WTC11 (cell line): ENCODE data around the gene KLF7. TPM values are rescaled to one million over a fixed set of nuclear protein-coding genes. Genes with fewer than 3 reads are reported as not detected.
A peak's percentile ranks its signal among the peaks of the same experiment; 100 is the strongest.

Experiments used
- ATAC-seq: fragments of 200-7000 bp; cut with Tn5 transposase; 2 replicates; pipeline ENCODE4 v1.10.0; 2021; ENCODE audit warnings: mild to moderate bottlenecking, moderate library complexity
- CTCF ChIA-PET: fragments of 300-600 bp; sonication (Branson Sonifier 250); formaldehyde crosslinking; loops from one replicate; lab custom pipeline; 2021; ENCODE audit warnings: antibody characterized with exemption; lab: Charles Lee
- POLR2A ChIA-PET: fragments of 350-600 bp; sonication (Branson Sonifier 250); formaldehyde crosslinking; loops from one replicate; lab custom pipeline; 2021; ENCODE audit warnings: antibody characterized with exemption; lab: Charles Lee
- DNase-seq: peaks from one replicate; pipeline ENCODE4 v3.0.0; 2021; ENCODE audit warnings: low spot score
- H3K27ac Mint-ChIP-seq: 2 replicates; pipeline ENCODE4 v1.8.0; 2021; ENCODE audit warnings: mixed read lengths
- H3K27me3 Mint-ChIP-seq: 2 replicates; pipeline ENCODE4 v1.8.0; 2021; ENCODE audit warnings: low read depth, mild to moderate bottlenecking, moderate library complexity, mixed read lengths
- H3K36me3 Mint-ChIP-seq: 2 replicates; pipeline ENCODE4 v1.8.0; 2021; ENCODE audit warnings: mixed read lengths
- H3K4me1 Mint-ChIP-seq: 2 replicates; pipeline ENCODE4 v1.8.0; 2022; ENCODE audit warnings: mixed read lengths
- H3K4me3 Mint-ChIP-seq: 2 replicates; pipeline ENCODE4 v1.8.0; 2021; ENCODE audit warnings: mild to moderate bottlenecking, moderate library complexity, mixed read lengths
- H3K9me3 Mint-ChIP-seq: 2 replicates; pipeline ENCODE4 v1.8.0; 2021; ENCODE audit warnings: mixed read lengths
- ARID4B ChIP-seq: sonication (generic); formaldehyde crosslinking; IDR thresholded peaks from 2 replicates; pipeline ENCODE4 v1.8.0; 2023; ENCODE audit warnings: missing genetic modification reagents, mild to moderate bottlenecking, borderline replicate concordance
- ATF3 ChIP-seq: sonication (generic); formaldehyde crosslinking; conservative IDR thresholded peaks from 2 replicates; pipeline ENCODE4 v1.8.1; 2022; ENCODE audit warnings: mild to moderate bottlenecking, missing genetic modification reagents
- E2F4 ChIP-seq: sonication (generic); formaldehyde crosslinking; IDR thresholded peaks from 2 replicates; pipeline ENCODE4 v1.8.1; 2022; ENCODE audit warnings: low read depth, mild to moderate bottlenecking, moderate library complexity, missing genetic modification reagents, borderline replicate concordance
- ELF4 ChIP-seq: sonication (generic); formaldehyde crosslinking; IDR thresholded peaks from 2 replicates; pipeline ENCODE4 v1.8.1; 2022; ENCODE audit warnings: low read depth, mild to moderate bottlenecking, moderate library complexity, missing genetic modification reagents
- ERG ChIP-seq: fragments of 250-450 bp; sonication (Bioruptor Pico); IDR thresholded peaks from 2 replicates; pipeline ENCODE4 v1.8.0; 2021; ENCODE audit warnings: mild to moderate bottlenecking
- ETV6 ChIP-seq: sonication (generic); formaldehyde crosslinking; IDR thresholded peaks from 2 replicates; pipeline ENCODE4 v1.8.1; 2022; ENCODE audit warnings: mild to moderate bottlenecking, missing genetic modification reagents
- IRF1 ChIP-seq: sonication (generic); formaldehyde crosslinking; IDR thresholded peaks from 2 replicates; pipeline ENCODE4 v1.8.0; 2023; ENCODE audit warnings: missing genetic modification reagents
- JUN ChIP-seq: sonication (generic); formaldehyde crosslinking; IDR thresholded peaks from 2 replicates; pipeline ENCODE4 v1.8.0; 2023; ENCODE audit warnings: mild to moderate bottlenecking, missing genetic modification reagents
- NFATC4 ChIP-seq: fragments of 250-450 bp; sonication (Bioruptor Pico); IDR thresholded peaks from 2 replicates; pipeline ENCODE4 v1.9.0; 2021; ENCODE audit warnings: mild to moderate bottlenecking
- NR3C1 ChIP-seq: sonication (generic); formaldehyde crosslinking; conservative IDR thresholded peaks from 2 replicates; pipeline ENCODE4 v1.8.1; 2023; ENCODE audit warnings: low read depth, mild to moderate bottlenecking, missing genetic modification reagents
- OVOL2 ChIP-seq: fragments of 250-450 bp; sonication (Bioruptor Pico); IDR thresholded peaks from 2 replicates; pipeline ENCODE4 v1.9.0; 2021; ENCODE audit warnings: mild to moderate bottlenecking, borderline replicate concordance
- PRRX2 ChIP-seq: fragments of 250-450 bp; sonication (Bioruptor Pico); IDR thresholded peaks from 2 replicates; pipeline ENCODE4 v1.8.0; 2021; ENCODE audit warnings: mild to moderate bottlenecking
- SMAD3 ChIP-seq: sonication (generic); formaldehyde crosslinking; IDR thresholded peaks from 2 replicates; pipeline ENCODE4 v1.8.0; 2022; ENCODE audit warnings: missing genetic modification reagents, mild to moderate bottlenecking, borderline replicate concordance
- TEAD1 ChIP-seq: sonication (generic); formaldehyde crosslinking; IDR thresholded peaks from 2 replicates; pipeline ENCODE4 v1.8.0; 2022; ENCODE audit warnings: mild to moderate bottlenecking, missing genetic modification reagents
- ZBTB43 ChIP-seq: sonication (generic); formaldehyde crosslinking; IDR thresholded peaks from 2 replicates; pipeline ENCODE4 v1.8.1; 2023; ENCODE audit warnings: mild to moderate bottlenecking, missing genetic modification reagents
- ZNF281 ChIP-seq: sonication (generic); formaldehyde crosslinking; IDR thresholded peaks from 2 replicates; pipeline ENCODE4 v1.8.0; 2023; ENCODE audit warnings: mild to moderate bottlenecking, missing genetic modification reagents
- ZNF416 ChIP-seq: fragments of 250-450 bp; sonication (Bioruptor Pico); IDR thresholded peaks from 2 replicates; pipeline ENCODE4 v1.9.0; 2021; ENCODE audit warnings: mild to moderate bottlenecking, inconsistent platforms
- ZNF671 ChIP-seq: fragments of 250-450 bp; sonication (Bioruptor Pico); IDR thresholded peaks from 2 replicates; pipeline ENCODE4 v1.8.0; 2021; ENCODE audit warnings: mild to moderate bottlenecking
- total RNA-seq: library from RNA; stranded (reverse); gene quantifications from 3 replicates; pipeline ENCODE4 v1.2.3, GENCODE V29; 2021

The KLF7 gene
- total RNA-seq, 1 experiment from 2014 or later, result 25.4 TPM

GRCh38 chr2:207142461-207142860 is 23.3 kb downstream of the KLF7 start:
- Mint-ChIP-seq H3K4me1 (peaks cover 69% of the 10 kb centered on the region), H3K9me3 (no peaks in the 10 kb centered on the region), H3K27me3 (no peaks in the 10 kb centered on the region), H3K4me3 (no peak overlapping the region), H3K36me3 (peaks cover 7% of the 10 kb centered on the region; the same call in 1 of the 2 replicates), H3K27ac (peak overlapping the region; percentile 19)
- CTCF ChIA-PET, result interaction anchor here (1.1 to 1.4 kb wide), 3 partner anchors 9 to 200 kb away, joined by 3 to 4 read pairs (median 3); partner anchors contain the start of gene KLF7
- TF ChIP-seq OVOL2 (CRISPR knock-in tag) (no peak), ELF4 (no peak)
- DNase-seq (no peak), ATAC-seq (peak; percentile 27)
- POLR2A ChIA-PET, result interaction anchor here (1.2 kb wide), 1 partner anchor 20 kb away, joined by 3 read pairs; no protein-coding TSS in a partner anchor

- peaks cover 74% of the 10 kb centered on the region for H3K4me1 Mint-ChIP-seq
- H3K27ac Mint-ChIP-seq, result no peak overlapping the region
- no peaks in the 10 kb centered on the region for H3K9me3 Mint-ChIP-seq
- H3K4me3 Mint-ChIP-seq, result no peak overlapping the region
- POLR2A ChIA-PET, result interaction anchor here (0.6 kb wide), 1 partner anchor 18 kb away, joined by 4 read pairs; no protein-coding TSS in a partner anchor
- TF ChIP-seq E2F4 (CRISPR knock-in tag), result no peak
- CTCF ChIA-PET, result interaction anchor here (0.7 to 1.1 kb wide), 3 partner anchors 201 to 338 kb away, joined by 3 read pairs; no protein-coding TSS in a partner anchor
- no peaks in the 10 kb centered on the region for H3K27me3 Mint-ChIP-seq
- DNase-seq (no peak), ATAC-seq (no peak)
- peaks cover 6% of the 10 kb centered on the region; the same call in 1 of the 2 replicates for H3K36me3 Mint-ChIP-seq
Measured at GRCh38 chr2:207141386-207141785, 24.4 kb downstream of the KLF7 start.

GRCh38 chr2:207140265-207140664 is 25.5 kb downstream of the KLF7 start:
- ChIA-PET CTCF (no interaction called here), POLR2A (no interaction called here)
- DNase-seq, result no peak
- no peak overlapping the region for H3K27ac Mint-ChIP-seq
- ATAC-seq, result no peak
- H3K9me3 Mint-ChIP-seq, result no peaks in the 10 kb centered on the region
- H3K4me3 Mint-ChIP-seq, result no peak overlapping the region
- H3K4me1 Mint-ChIP-seq, result peaks cover 84% of the 10 kb centered on the region
- no peaks in the 10 kb centered on the region for H3K27me3 Mint-ChIP-seq
- TF ChIP-seq NR3C1 (no peak), PRRX2 (CRISPR knock-in tag) (no peak), ERG (CRISPR knock-in tag) (no peak), ETV6 (CRISPR knock-in tag) (no peak), ZNF671 (no peak), IRF1 (CRISPR knock-in tag) (no peak), JUN (CRISPR knock-in tag) (no peak), ZNF281 (CRISPR knock-in tag) (no peak), ZBTB43 (CRISPR knock-in tag) (no peak), ARID4B (CRISPR knock-in tag) (no peak), NFATC4 (CRISPR knock-in tag) (no peak), ATF3 (CRISPR knock-in tag) (no peak), ZNF416 (CRISPR knock-in tag) (no peak), TEAD1 (CRISPR knock-in tag) (no peak), SMAD3 (CRISPR knock-in tag) (no peak), ELF4 (no peak)
- peaks cover 2% of the 10 kb centered on the region; the same call in 1 of the 2 replicates for H3K36me3 Mint-ChIP-seq
